SJSA1 (cell line): Measurements from ENCODE around the gene RACK1. TPM values are rescaled to one million over a fixed set of nuclear protein-coding genes. Genes with fewer than 3 reads are reported as not detected.

Source experiments
- DNase-seq, 2 experiments: peaks; one replicate each; pipeline ENCODE4 v3.0.0-alpha.2; 2015 to 2020; ENCODE audit warnings: low spot score in 2 of 2, low read depth in 1 of 2
- H3K27ac ChIP-seq: fragments of 250-450 bp; sonication (Bioruptor Pico); 2 replicates; pipeline ENCODE4 v1.5.1; 2020; ENCODE audit warnings: mild to moderate bottlenecking, moderate library complexity
- H3K27me3 ChIP-seq: fragments of 250-450 bp; sonication (Bioruptor Pico); replicated peaks from 2 replicates; pipeline ENCODE4 v1.5.1; 2020; ENCODE audit warnings: mild to moderate bottlenecking, moderate library complexity
- H3K36me3 ChIP-seq: fragments of 250-450 bp; sonication (Bioruptor Pico); 2 replicates; pipeline ENCODE4 v1.5.1; 2020; ENCODE audit warnings: mild to moderate bottlenecking
- H3K4me1 ChIP-seq: fragments of 250-450 bp; sonication (Bioruptor Pico); replicated peaks from 2 replicates; pipeline ENCODE4 v1.6.1; 2021; ENCODE audit warnings: mild to moderate bottlenecking
- H3K4me3 ChIP-seq: fragments of 250-450 bp; sonication (Bioruptor Pico); 2 replicates; pipeline ENCODE4 v1.5.1; 2020; ENCODE audit warnings: mild to moderate bottlenecking
- H3K9me3 ChIP-seq: fragments of 250-450 bp; sonication (Bioruptor Pico); replicated peaks from 2 replicates; pipeline ENCODE4 v1.5.1; 2020; ENCODE audit warnings: mild to moderate bottlenecking
- total RNA-seq: library from RNA; depleted of rRNA; stranded (reverse); fragments of >200 nt; shearing (Covaris generic); gene quantifications from 2 replicates; pipeline ENCODE4 v1.2.3, GENCODE V29; 2014

Gene RACK1
- total RNA-seq, 1 experiment from 2014 or later: 2,892 TPM

DNA sequence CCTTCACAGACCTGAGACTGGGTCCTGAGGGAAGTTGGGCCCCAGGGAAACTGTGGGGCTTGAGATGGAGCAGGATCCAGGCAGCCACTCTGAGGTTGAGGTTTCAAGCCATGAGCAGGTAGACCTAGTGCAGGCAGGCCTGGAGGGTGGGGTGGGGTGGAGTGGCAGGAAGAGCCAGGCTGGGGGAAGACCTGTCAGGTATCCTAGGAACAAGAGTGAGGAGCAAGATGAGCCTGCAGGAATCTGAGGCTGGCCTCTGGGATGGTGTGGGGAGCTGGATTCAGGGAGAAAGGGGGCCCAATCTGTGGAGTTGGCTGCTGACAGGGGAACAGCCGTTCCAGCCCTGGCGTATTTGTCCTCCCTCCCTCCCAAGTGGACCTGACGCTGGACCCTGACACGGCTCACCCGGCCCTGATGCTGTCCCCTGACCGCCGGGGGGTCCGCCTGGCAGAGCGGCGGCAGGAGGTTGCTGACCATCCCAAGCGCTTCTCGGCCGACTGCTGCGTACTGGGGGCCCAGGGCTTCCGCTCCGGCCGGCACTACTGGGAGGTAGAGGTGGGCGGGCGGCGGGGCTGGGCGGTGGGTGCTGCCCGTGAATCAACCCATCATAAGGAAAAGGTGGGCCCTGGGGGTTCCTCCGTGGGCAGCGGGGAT lies 9.8 kb downstream of the RACK1 start:
- Histone ChIP-seq H3K27ac (no peak overlapping the region), H3K36me3 (peaks cover 87% of the 10 kb centered on the region), H3K27me3 (no peaks in the 10 kb centered on the region; the same call in 1 of the 2 replicates), H3K9me3 (no peaks in the 10 kb centered on the region), H3K4me1 (no peaks in the 10 kb centered on the region), H3K4me3 (no peak overlapping the region)
- no peak for DNase-seq

DNA sequence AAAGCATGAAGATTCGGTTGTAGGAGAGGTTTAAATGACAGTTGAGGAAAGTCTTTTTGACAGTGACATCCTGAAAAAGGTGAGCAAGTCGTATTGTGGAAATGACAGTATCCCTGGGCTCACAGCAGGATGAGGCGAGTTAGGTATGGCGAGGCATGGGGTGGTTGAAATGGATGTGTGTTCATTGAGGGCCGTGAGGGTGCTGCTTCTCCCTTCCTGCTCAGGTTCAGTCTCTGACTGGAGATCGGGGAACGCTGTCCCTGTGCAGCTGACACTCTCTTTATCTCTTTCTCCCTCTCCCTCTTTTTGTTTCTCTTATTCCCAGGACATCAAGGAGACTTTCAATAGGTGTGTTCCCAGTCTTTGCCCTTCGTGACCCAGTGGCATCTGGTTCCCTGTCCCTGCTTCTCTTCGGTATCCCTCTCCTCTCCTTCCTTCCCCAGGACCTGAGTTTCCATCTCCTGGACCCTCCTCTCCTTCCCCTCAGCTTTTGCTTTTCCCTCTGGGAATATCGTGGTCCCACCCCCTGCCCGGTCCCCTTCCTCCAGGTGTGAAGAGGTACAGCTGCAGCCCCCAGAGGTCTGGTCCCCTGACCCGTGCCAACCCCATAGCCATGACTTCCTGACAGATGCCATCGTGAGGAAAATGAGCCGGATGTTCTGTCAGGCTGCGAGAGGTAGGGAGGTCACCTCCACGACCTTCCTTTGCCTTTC lies 10.5 kb downstream of the RACK1 start:
- no peak overlapping the region for H3K27ac ChIP-seq
- no peak for DNase-seq
- H3K36me3 ChIP-seq: peaks cover 81% of the 10 kb centered on the region
- H3K9me3 ChIP-seq: no peaks in the 10 kb centered on the region
- H3K4me3 ChIP-seq: no peak overlapping the region
- H3K4me1 ChIP-seq: no peaks in the 10 kb centered on the region
- H3K27me3 ChIP-seq: no peaks in the 10 kb centered on the region; the same call in 1 of the 2 replicates

DNA sequence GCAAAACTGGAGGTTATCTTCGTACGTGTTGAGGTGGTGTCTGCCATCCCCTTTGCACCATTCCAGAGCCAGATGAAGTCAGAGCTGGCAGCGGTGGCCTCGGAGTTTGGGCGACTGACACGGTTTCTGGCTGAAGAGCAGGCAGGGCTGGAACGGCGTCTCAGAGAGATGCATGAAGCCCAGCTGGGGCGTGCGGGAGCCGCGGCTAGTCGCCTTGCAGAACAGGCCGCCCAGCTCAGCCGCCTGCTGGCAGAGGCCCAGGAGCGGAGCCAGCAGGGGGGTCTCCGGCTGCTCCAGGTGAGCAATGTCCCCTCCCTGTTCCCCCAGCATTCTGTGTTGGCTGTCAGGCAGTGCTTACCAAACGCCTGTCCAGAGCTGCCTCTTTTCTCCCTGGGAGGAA lies 11.1 kb downstream of the RACK1 start:
- no peak overlapping the region for H3K27ac ChIP-seq
- no peak for DNase-seq
- H3K27me3 ChIP-seq: no peaks in the 10 kb centered on the region; the same call in 1 of the 2 replicates
- no peaks in the 10 kb centered on the region for H3K9me3 ChIP-seq
- H3K4me3 ChIP-seq: no peak overlapping the region
- no peaks in the 10 kb centered on the region for H3K4me1 ChIP-seq
- peaks cover 79% of the 10 kb centered on the region for H3K36me3 ChIP-seq

DNA sequence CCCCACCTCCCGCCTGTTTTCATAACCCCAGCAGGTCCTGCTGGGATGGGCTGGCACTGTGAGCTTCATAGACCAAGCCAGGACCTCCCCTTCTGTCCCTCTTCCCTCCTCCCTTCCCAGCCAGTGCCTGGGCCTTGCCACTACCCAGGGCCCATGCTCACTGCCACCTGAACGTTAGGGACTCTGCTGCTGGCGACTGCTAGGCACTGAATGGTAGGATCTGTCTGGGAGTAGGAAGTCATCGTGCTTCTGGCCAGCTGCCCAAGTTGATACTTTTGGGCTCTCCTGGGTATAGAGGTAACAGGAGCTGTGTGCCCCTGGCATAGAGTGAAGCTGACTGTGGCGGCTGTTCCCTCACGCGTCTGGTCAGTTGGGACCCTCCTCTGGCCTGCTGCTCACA lies 12.3 kb downstream of the RACK1 start:
- Histone ChIP-seq H3K36me3 (peaks cover 71% of the 10 kb centered on the region), H3K4me3 (no peak overlapping the region)

DNA sequence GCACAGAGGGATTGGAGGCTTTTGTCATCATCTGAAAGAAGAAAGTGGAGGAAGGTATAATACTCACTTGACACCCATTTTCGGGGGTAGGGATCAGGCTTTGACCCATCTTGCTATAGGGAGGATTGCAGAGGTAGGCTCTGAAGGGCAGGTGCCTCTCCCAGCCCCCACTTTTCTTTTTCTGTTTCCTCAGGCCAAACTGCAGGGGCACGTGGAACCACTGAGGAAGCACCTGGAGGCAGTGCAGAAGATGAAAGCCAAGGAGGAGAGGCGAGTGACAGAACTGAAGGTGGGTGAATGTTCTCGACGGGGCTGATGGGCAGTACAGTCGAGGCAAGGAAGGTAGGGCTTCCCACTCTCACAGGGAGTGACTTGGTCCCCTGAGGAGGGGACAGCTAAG lies 13.2 kb downstream of the RACK1 start:
- H3K4me3 ChIP-seq: no peak overlapping the region
- no peak for DNase-seq
- H3K27ac ChIP-seq: no peak overlapping the region
- H3K27me3 ChIP-seq: no peaks in the 10 kb centered on the region; the same call in 1 of the 2 replicates
- H3K9me3 ChIP-seq: no peaks in the 10 kb centered on the region
- peaks cover 63% of the 10 kb centered on the region for H3K36me3 ChIP-seq
- no peaks in the 10 kb centered on the region for H3K4me1 ChIP-seq

More for the DNA sequence above, 12.3 kb downstream of the RACK1 start:
- no peaks in the 10 kb centered on the region; the same call in 1 of the 2 replicates for H3K27me3 ChIP-seq
- H3K27ac ChIP-seq: no peak overlapping the region
- H3K4me1 ChIP-seq: no peaks in the 10 kb centered on the region
- no peak for DNase-seq
- no peaks in the 10 kb centered on the region for H3K9me3 ChIP-seq

DNA sequence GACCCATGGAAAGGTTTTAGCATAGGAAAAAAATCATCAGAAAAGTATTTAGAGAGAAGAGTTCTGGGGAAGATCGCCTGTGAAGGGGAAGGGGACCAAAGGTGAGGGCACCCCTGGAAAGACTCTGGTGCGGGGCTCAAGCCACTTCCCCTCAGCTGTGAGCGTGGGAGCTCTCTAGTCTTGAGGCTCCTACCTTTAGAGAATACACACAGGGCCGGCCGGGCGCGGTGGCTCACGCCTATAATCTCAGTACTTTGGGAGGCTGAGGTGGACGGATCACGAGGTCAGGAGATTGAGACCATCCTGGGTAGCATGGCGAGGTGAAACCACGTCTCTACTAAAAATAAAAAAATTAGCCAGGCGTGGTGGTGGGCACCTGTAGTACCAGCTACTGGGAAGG lies 13.7 kb downstream of the RACK1 start:
- Histone ChIP-seq H3K36me3 (peaks cover 61% of the 10 kb centered on the region), H3K27me3 (no peaks in the 10 kb centered on the region; the same call in 1 of the 2 replicates), H3K9me3 (no peaks in the 10 kb centered on the region), H3K4me3 (no peak overlapping the region), H3K4me1 (peaks cover 5% of the 10 kb centered on the region; the same call in 1 of the 2 replicates), H3K27ac (no peak overlapping the region)
- DNase-seq: no peak

DNA sequence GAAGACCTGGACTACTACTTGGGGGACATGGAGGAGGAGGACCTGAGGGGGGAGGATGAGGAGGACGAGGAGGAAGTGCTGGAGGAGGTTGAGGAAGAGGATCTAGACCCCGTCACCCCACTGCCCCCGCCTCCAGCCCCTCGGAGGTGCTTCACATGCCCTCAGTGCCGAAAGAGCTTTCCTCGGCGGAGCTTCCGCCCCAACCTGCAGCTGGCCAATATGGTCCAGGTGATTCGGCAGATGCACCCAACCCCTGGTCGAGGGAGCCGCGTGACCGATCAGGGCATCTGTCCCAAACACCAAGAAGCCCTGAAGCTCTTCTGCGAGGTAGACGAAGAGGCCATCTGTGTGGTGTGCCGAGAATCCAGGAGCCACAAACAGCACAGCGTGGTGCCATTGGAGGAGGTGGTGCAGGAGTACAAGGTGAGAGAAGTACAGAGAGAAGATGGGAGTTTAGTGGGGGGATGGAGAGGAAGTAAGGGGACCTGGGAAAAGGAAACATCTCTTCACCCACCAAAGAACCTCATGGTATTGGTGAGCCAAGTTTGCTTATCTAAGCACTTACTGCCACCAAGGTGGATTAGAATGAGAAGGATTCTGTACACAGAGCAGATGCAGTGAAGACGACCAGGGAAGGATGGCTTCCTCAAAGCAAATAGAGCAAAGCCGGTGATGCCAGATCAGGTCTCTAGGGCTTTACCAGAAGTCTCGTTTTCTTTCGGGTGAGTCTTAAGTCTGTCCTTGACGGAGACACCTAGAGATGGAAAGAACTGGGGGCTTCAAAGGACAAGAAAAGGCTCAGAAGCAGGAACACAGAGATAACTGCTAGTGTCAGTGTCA lies 19.1 kb downstream of the RACK1 start:
- no peak overlapping the region for H3K27ac ChIP-seq

DNA sequence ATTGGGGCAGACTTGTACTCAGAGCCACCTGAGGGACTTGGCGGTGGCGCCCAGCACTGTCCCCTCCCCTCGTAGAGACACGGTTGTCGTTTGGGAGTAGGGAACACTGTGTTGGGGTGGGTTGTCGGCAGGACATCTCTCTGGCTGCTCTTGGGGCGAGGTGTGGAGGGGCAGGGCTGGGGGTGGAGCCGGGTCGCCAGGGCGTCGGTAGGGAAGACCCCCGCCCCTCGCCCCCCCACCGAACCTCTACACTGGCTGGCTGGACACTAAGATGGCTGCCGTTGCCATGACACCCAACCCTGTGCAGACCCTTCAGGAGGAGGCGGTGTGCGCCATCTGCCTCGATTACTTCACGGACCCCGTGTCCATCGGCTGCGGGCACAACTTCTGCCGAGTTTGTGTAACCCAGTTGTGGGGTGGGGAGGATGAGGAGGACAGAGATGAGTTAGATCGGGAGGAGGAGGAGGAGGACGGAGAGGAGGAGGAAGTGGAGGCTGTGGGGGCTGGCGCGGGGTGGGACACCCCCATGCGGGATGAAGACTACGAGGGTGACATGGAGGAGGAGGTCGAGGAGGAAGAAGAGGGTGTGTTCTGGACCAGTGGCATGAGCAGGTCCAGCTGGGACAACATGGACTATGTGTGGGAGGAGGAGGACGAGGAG lies 19.8 kb downstream of the RACK1 start:
- DNase-seq: peak in 1 of 2 experiments; percentile 67

More for the DNA sequence above, 19.1 kb downstream of the RACK1 start:
- H3K27me3 ChIP-seq: no peaks in the 10 kb centered on the region
- H3K9me3 ChIP-seq: no peaks in the 10 kb centered on the region
- H3K4me1 ChIP-seq: peaks cover 23% of the 10 kb centered on the region
- peak overlapping the region; percentile 75 for H3K4me3 ChIP-seq
- no peak for DNase-seq
- H3K36me3 ChIP-seq: peaks cover 27% of the 10 kb centered on the region; the same call in 1 of the 2 replicates

DNA sequence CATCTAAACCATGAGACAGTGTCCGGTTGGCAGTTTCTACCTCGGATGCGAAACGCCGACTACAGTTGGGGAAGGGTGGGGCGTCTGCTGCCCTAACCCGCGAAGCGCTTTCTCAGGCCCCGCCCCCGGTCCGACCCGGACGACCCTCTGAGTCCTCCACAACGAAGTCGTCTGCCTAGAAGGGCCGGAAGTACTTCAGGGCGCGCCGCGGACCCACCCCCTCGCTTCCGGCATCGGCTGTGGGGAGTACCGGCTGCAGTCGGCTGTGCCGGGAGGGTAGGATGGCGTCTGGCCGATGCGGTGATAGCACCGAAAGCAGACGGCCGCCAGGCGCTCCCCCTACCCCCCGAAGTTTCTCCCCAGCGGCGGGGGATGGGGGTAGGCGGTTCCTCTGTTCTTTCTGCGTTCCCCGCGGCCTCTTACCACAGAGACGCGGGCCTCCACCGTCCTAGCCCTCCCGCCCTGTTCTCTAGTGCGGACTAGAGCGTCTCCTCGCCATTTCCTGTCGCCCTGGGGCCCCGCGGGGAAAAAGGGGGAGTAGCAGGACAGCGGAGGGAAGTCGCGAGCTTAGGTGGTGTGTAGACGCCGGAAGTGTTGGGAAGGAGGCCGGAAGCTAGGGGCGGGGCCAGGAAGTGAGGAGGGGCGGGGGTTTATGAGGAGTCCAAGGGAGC lies 20.5 kb downstream of the RACK1 start, which contains the start of gene TRIM41:
TSS of gene TRIM41 (plus strand) at position 224 of the 671 bp plus-strand sequence. CDS start 719 bp downstream, outside the sequence.
- DNase-seq: peak; percentile 100
- H3K27ac ChIP-seq: peak within 1 kb of the TSS; percentile 87
- H3K27me3 ChIP-seq: no peaks in the 10 kb centered on the region

More for the DNA sequence above, 19.8 kb downstream of the RACK1 start:
- Histone ChIP-seq H3K4me3 (peak overlapping the region; percentile 75), H3K36me3 (peaks cover 21% of the 10 kb centered on the region; the same call in 1 of the 2 replicates), H3K27ac (peak overlapping the region; percentile 87), H3K9me3 (no peaks in the 10 kb centered on the region), H3K4me1 (peaks cover 23% of the 10 kb centered on the region), H3K27me3 (no peaks in the 10 kb centered on the region)

DNA sequence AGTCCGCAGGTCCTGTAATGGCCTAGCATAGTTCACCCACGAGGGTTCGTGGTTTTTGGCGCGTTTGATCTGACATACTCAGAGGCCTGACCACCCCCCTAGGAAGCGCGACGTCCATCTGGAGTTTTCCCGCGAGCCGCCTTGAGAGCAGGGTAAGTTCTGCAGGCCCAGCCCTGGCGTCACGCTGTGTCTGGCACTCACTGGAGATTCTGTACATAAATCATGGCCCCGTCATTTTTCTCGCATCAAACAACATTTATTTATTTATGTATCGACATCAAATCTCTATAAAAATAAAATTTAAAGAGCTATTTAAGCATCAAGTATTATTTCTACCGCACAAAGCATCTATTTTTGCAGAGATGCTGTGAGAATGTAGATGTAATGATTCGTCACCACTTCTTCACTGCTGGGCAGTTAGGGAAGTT lies 21.1 kb downstream of the RACK1 start:
- DNase-seq: no peak
- H3K4me3 ChIP-seq: peak overlapping the region; percentile 75
- H3K9me3 ChIP-seq: no peaks in the 10 kb centered on the region
- peaks cover 26% of the 10 kb centered on the region for H3K4me1 ChIP-seq
- H3K27me3 ChIP-seq: no peaks in the 10 kb centered on the region
- peak overlapping the region; percentile 87 for H3K27ac ChIP-seq
- H3K36me3 ChIP-seq: peaks cover 16% of the 10 kb centered on the region; the same call in 1 of the 2 replicates

More for the DNA sequence above, 20.5 kb downstream of the RACK1 start, which contains the start of gene TRIM41:
- H3K9me3 ChIP-seq: no peaks in the 10 kb centered on the region
- peaks cover 23% of the 10 kb centered on the region for H3K4me1 ChIP-seq
- H3K4me3 ChIP-seq: peak within 1 kb of the TSS; percentile 75
- H3K36me3 ChIP-seq: peaks cover 20% of the 10 kb centered on the region; the same call in 1 of the 2 replicates

DNA sequence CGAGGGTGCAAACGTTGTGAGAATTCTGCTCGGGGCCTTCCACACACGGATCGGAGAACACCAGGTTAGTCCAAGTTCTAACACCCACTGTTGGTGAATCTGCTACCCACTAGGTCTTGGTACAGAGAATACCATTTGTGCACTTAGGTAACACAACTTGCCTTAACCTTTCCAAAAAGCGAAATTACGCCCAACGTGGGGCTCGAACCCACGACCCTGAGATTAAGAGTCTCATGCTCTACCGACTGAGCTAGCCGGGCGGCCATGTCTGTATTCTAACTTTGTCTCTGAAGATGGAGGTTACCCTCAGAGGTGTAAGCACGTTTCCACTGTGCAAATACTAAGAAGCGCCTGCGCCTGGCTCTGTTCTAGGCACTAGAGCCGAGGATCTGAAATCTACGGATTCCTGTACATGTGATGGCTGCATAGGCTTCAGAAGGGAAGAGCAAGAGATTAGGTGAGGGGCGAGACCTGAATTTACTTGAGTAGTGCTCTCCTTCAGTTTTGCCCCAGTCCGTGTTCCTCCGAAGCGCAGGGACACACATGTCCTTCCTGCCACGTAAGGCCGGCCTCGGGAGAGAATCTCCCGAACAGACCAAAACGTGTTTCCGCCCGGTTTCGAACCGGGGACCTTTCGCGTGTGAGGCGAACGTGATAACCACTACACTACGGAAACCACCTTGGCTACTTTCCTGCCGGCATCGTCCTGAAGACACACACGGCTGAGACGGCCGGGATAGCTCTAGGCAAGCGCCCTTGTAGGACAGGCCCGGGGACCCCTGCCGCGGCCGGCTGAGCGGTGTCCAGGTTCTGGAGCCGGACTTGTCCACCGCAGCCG lies 21.7 kb downstream of the RACK1 start:
- Histone ChIP-seq H3K4me1 (peaks cover 32% of the 10 kb centered on the region), H3K27ac (peak overlapping the region; percentile 87), H3K27me3 (no peaks in the 10 kb centered on the region), H3K4me3 (peak overlapping the region; percentile 75), H3K9me3 (no peaks in the 10 kb centered on the region), H3K36me3 (peaks cover 12% of the 10 kb centered on the region; the same call in 1 of the 2 replicates)
- DNase-seq: peak; percentile 98 to 100
